ENCODE data around the gene BCL2L12. TPM values are rescaled to one million over a fixed set of nuclear protein-coding genes. Genes with fewer than 3 reads are reported as not detected.
A peak's percentile ranks its signal among the peaks of the same experiment; 100 is the strongest.

BCL2L12 gene
- total RNA-seq, 1 donor from 2014 or later: 11.4 TPM

GRCh38 chr19:49683814-49684250 lies 18.1 kb downstream of the BCL2L12 start:
- Histone ChIP-seq H3K4me1 (peaks cover 74% of the 10 kb centered on the region), H3K27me3 (ENCODE audit: low read depth) (no peaks in the 10 kb centered on the region), H3K27ac (replicated peaks) (no peak overlapping the region), H3K4me3 (no peak overlapping the region), H3K9me3 (replicated peaks) (no peaks in the 10 kb centered on the region), H3K36me3 (peaks cover 74% of the 10 kb centered on the region)
- TF ChIP-seq CTCF (IDR thresholded peaks at IDR 0.05; ENCODE audit: borderline replicate concordance): no peak
- intact Hi-C loops (cut with micrococcal nuclease): no loop called here
- no peak for DNase-seq

GRCh38 chr19:49684251-49684982 lies 18.7 kb downstream of the BCL2L12 start:
- peak; percentile 41 for TF ChIP-seq CTCF (IDR thresholded peaks at IDR 0.05; ENCODE audit: borderline replicate concordance)
- Histone ChIP-seq H3K4me3 (no peak overlapping the region), H3K4me1 (peaks cover 74% of the 10 kb centered on the region), H3K36me3 (peaks cover 74% of the 10 kb centered on the region), H3K27me3 (ENCODE audit: low read depth) (peaks cover 2% of the 10 kb centered on the region), H3K27ac (replicated peaks) (peak overlapping the region; percentile 12), H3K9me3 (replicated peaks) (no peaks in the 10 kb centered on the region)
- intact Hi-C loops (cut with micrococcal nuclease): no loop called here
- DNase-seq: no peak

GRCh38 chr19:49684983-49685553 lies 19.3 kb downstream of the BCL2L12 start:
- intact Hi-C loops (cut with micrococcal nuclease): no loop called here
- H3K4me3 ChIP-seq: no peak overlapping the region
- no peaks in the 10 kb centered on the region for H3K9me3 ChIP-seq (replicated peaks)
- DNase-seq: no peak
- peaks cover 7% of the 10 kb centered on the region for H3K27me3 ChIP-seq (ENCODE audit: low read depth)
- H3K36me3 ChIP-seq: peaks cover 74% of the 10 kb centered on the region
- no peak for TF ChIP-seq CTCF (IDR thresholded peaks at IDR 0.05; ENCODE audit: borderline replicate concordance)
- H3K4me1 ChIP-seq: peaks cover 74% of the 10 kb centered on the region
- H3K27ac ChIP-seq (replicated peaks): peak overlapping the region; percentile 12

GRCh38 chr19:49685845-49686332 lies 20.2 kb downstream of the BCL2L12 start:
- intact Hi-C loops (cut with micrococcal nuclease): no loop called here
- Histone ChIP-seq H3K27me3 (ENCODE audit: low read depth) (peaks cover 11% of the 10 kb centered on the region), H3K4me3 (peak overlapping the region; percentile 17), H3K36me3 (peaks cover 73% of the 10 kb centered on the region), H3K27ac (replicated peaks) (peak overlapping the region; percentile 81), H3K4me1 (peaks cover 74% of the 10 kb centered on the region), H3K9me3 (replicated peaks) (no peaks in the 10 kb centered on the region)
- TF ChIP-seq CTCF (IDR thresholded peaks at IDR 0.05; ENCODE audit: borderline replicate concordance): no peak
- DNase-seq: no peak

- no peak overlapping the region for H3K4me3 ChIP-seq
- peaks cover 73% of the 10 kb centered on the region for H3K4me1 ChIP-seq
These were observed 20.9 kb downstream of the BCL2L12 start for GRCh38 chr19:49686503-49687088.

More at GRCh38 chr19:49686503-49687088, 20.9 kb downstream of the BCL2L12 start:
- no peak for TF ChIP-seq CTCF (IDR thresholded peaks at IDR 0.05; ENCODE audit: borderline replicate concordance)
- Histone ChIP-seq H3K27ac (replicated peaks) (peak overlapping the region; percentile 81), H3K36me3 (peaks cover 66% of the 10 kb centered on the region), H3K27me3 (ENCODE audit: low read depth) (peaks cover 11% of the 10 kb centered on the region), H3K9me3 (replicated peaks) (no peaks in the 10 kb centered on the region)
- intact Hi-C loops (cut with micrococcal nuclease): no loop called here
- DNase-seq: no peak
